ENCODE data around the gene CELF2. TPM values are rescaled to one million over a fixed set of nuclear protein-coding genes. Genes with fewer than 3 reads are reported as not detected.

Gene CELF2
- total RNA-seq, 1 donor from 2014 or later, result 31.6 TPM

DNA sequence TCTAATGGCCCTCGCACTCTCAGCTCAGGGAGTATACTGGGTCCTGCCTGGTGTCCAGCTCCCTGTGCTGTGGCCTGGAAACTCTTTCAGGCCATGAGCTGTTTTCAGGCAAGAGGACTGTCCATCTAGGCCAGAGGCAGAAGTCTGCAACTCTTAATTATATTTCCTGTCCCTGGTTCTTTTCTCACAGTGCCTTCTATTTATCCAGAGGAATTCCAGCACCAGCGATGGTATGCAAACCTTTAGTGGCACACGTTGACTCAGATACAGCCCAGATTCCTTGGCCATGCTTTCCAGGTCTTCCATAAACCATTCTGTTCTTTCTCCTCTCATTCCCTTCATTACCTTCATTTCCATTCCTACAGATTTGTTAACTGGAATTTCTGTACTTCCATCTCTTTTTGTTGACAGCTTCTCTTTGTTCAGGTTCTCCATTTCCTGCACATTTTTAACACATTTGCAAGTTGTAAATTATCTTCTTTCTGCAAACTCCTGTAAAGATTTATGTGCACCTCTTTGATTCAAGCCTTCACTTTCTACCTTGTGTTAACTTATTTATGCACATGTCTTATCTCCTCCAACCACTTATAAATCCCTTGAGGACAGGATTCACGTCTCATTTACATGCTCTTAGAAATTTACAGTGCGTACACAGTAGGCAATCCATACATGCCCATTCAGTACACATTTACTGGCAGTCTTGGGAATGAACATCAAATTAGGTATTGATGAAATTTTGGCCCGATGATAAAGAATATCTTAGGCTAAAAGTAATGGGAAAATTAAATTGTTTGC is 172.1 kb downstream of the CELF2 start:
- H3K27me3 Mint-ChIP-seq (ENCODE audit: insufficient read depth, low read depth), result no peaks in the 10 kb centered on the region
- H3K9me3 Mint-ChIP-seq, result peaks cover 24% of the 10 kb centered on the region
- H3K4me1 ChIP-seq, result peaks cover 26% of the 10 kb centered on the region
- no peaks in the 10 kb centered on the region for H3F3A ChIP-seq (ENCODE audit: low read depth)
- H3K9ac ChIP-seq, result no peak overlapping the region
- H3K36me3 Mint-ChIP-seq, result peaks cover 11% of the 10 kb centered on the region
- no peak overlapping the region for H3K27ac ChIP-seq
- H3K36me3 ChIP-seq, result no peaks in the 10 kb centered on the region
- TF ChIP-seq EZH2 (IDR thresholded peaks at IDR 0.05) (no peak), EZH2phosphoT487 (IDR thresholded peaks at IDR 0.05) (no peak)
- TF ChIP-seq, protein P1, sequence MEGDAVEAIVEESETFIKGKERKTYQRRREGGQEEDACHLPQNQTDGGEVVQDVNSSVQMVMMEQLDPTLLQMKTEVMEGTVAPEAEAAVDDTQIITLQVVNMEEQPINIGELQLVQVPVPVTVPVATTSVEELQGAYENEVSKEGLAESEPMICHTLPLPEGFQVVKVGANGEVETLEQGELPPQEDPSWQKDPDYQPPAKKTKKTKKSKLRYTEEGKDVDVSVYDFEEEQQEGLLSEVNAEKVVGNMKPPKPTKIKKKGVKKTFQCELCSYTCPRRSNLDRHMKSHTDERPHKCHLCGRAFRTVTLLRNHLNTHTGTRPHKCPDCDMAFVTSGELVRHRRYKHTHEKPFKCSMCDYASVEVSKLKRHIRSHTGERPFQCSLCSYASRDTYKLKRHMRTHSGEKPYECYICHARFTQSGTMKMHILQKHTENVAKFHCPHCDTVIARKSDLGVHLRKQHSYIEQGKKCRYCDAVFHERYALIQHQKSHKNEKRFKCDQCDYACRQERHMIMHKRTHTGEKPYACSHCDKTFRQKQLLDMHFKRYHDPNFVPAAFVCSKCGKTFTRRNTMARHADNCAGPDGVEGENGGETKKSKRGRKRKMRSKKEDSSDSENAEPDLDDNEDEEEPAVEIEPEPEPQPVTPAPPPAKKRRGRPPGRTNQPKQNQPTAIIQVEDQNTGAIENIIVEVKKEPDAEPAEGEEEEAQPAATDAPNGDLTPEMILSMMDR (IDR thresholded peaks at IDR 0.05), result no peak
- H3K4me1 Mint-ChIP-seq, result peaks cover 17% of the 10 kb centered on the region
- peaks cover 6% of the 10 kb centered on the region for H4K20me1 ChIP-seq (ENCODE audit: low read depth)
- H3K4me3 Mint-ChIP-seq, result no peak overlapping the region
- H2AFZ ChIP-seq (replicated peaks), result no peak overlapping the region
- no peaks in the 10 kb centered on the region for H3K9me3 ChIP-seq (ENCODE audit: low read depth)
- peak overlapping the region; percentile 41 for H3K4me2 ChIP-seq
- H3K79me2 ChIP-seq (ENCODE audit: low read depth), result peaks cover 58% of the 10 kb centered on the region
- H3K4me3 ChIP-seq, result no peak overlapping the region
- no peaks in the 10 kb centered on the region for H3K27me3 ChIP-seq
- DNase-seq (ENCODE audit: low spot score), result peak; percentile 37
- H3K27ac Mint-ChIP-seq, result no peak overlapping the region

DNA sequence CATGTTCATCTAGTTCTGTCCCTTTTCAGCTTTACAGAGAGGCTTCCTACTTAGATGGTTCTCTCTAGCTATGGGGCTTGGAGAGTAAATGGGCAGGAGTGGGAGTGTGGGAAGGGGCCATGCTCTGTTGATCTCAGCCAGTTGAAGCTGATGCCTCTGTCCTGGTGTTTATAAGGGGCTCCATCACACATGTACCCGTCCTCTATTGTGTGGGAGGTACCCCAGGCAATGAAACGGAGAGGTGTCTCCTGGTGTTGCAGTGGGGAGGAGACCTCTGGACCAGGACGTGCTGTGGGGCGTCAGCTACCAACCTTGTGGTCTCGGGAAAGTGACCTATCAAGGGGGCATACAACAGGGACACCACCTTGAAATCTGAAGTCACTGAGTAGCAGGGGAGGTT is 173.5 kb downstream of the CELF2 start:
- H3K9me3 ChIP-seq (ENCODE audit: low read depth), result no peaks in the 10 kb centered on the region
- Mint-ChIP-seq H3K4me3 (no peak overlapping the region), H3K27me3 (ENCODE audit: insufficient read depth, low read depth) (no peaks in the 10 kb centered on the region), H3K27ac (no peak overlapping the region), H3K4me1 (peaks cover 19% of the 10 kb centered on the region), H3K36me3 (peaks cover 11% of the 10 kb centered on the region), H3K9me3 (peaks cover 16% of the 10 kb centered on the region)
- H3K27ac ChIP-seq, result no peak overlapping the region
- peaks cover 6% of the 10 kb centered on the region for H4K20me1 ChIP-seq (ENCODE audit: low read depth)
- H3K4me3 ChIP-seq, result no peak overlapping the region
- no peak overlapping the region for H3K9ac ChIP-seq
- no peaks in the 10 kb centered on the region for H3F3A ChIP-seq (ENCODE audit: low read depth)
- peaks cover 29% of the 10 kb centered on the region for H3K4me1 ChIP-seq
- H3K79me2 ChIP-seq (ENCODE audit: low read depth), result peaks cover 44% of the 10 kb centered on the region
- no peak overlapping the region for H2AFZ ChIP-seq (replicated peaks)
- TF ChIP-seq EZH2phosphoT487 (IDR thresholded peaks at IDR 0.05) (no peak), EZH2 (IDR thresholded peaks at IDR 0.05) (no peak)
- TF ChIP-seq, protein P1 (IDR thresholded peaks at IDR 0.05), result no peak
- H3K27me3 ChIP-seq, result no peaks in the 10 kb centered on the region
- no peaks in the 10 kb centered on the region for H3K36me3 ChIP-seq
- DNase-seq (ENCODE audit: low spot score), result no peak
- no peak overlapping the region for H3K4me2 ChIP-seq

DNA sequence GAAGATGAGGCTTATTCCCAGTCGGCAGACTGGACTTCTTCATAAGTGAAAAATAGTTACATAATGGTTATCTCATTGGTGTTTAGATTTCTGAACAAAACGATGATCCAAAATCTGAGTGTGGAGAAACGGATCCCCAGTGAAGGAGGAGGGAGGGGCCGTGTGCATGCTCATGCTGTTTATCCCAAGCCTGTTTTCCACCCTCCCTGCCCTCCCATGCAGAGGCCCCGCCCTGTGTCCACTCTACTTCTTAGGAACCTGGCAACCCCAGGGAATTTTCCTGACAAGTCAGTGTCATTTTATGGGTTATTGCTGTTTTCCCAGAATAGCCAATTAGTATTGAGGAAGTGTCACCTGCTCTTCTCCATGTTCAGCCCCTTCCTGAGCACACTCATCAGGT is 174.0 kb downstream of the CELF2 start:
- H3K4me1 Mint-ChIP-seq, result peaks cover 19% of the 10 kb centered on the region

More for the DNA sequence above, 174.0 kb downstream of the CELF2 start:
- Histone ChIP-seq H3K27ac (no peak overlapping the region), H2AFZ (replicated peaks) (no peak overlapping the region), H3K4me1 (peaks cover 29% of the 10 kb centered on the region), H3K79me2 (ENCODE audit: low read depth) (peaks cover 44% of the 10 kb centered on the region), H3K4me3 (no peak overlapping the region), H3K9ac (no peak overlapping the region), H3K4me2 (no peak overlapping the region), H4K20me1 (ENCODE audit: low read depth) (peaks cover 6% of the 10 kb centered on the region), H3K36me3 (no peaks in the 10 kb centered on the region), H3K27me3 (no peaks in the 10 kb centered on the region), H3K9me3 (ENCODE audit: low read depth) (no peaks in the 10 kb centered on the region), H3F3A (ENCODE audit: low read depth) (no peaks in the 10 kb centered on the region)
- DNase-seq (ENCODE audit: low spot score), result no peak
- Mint-ChIP-seq H3K36me3 (peaks cover 7% of the 10 kb centered on the region), H3K4me3 (no peak overlapping the region), H3K27me3 (ENCODE audit: insufficient read depth, low read depth) (peaks cover under 1% of the 10 kb centered on the region), H3K9me3 (peaks cover 13% of the 10 kb centered on the region), H3K27ac (no peak overlapping the region)
- no peak for TF ChIP-seq EZH2 (IDR thresholded peaks at IDR 0.05)
- TF ChIP-seq EZH2phosphoT487 (IDR thresholded peaks at IDR 0.05), result no peak
- TF ChIP-seq, protein P1 (IDR thresholded peaks at IDR 0.05), result no peak
